Inferior parietal cortex (tissue), 1 donor: Measurements from ENCODE around the gene EYA4.
"Not testable (repeated sequence)": the region's sequence is repeated elsewhere in the genome, so short reads cannot be mapped to it uniquely, and the experiment has no call there.

Source experiments
- DNase-seq: peaks from one replicate; pipeline ENCODE4 v3.0.0-alpha.2; 2016; ENCODE audit errors: extremely low spot score

EYA4 gene

DNA sequence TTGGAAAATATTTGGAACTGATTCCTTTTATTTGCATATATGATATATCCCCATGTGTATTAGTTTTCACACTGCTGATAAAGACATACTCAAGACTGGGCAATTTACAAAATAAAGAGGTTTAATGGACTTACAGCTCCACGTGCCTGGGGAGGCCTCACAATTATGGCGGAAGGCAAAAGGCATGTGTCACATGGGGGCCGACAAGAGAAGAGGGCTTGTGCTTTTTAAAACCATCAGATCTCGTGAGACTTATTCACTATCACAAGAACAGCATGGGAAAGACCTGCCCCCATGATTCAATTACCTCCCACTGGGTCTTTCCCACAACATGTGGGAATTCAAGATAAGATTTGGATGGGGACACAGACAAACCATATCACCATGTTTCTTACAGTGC, 156.4 kb downstream of the EYA4 start:
- not testable (repeated sequence) for DNase-seq

DNA sequence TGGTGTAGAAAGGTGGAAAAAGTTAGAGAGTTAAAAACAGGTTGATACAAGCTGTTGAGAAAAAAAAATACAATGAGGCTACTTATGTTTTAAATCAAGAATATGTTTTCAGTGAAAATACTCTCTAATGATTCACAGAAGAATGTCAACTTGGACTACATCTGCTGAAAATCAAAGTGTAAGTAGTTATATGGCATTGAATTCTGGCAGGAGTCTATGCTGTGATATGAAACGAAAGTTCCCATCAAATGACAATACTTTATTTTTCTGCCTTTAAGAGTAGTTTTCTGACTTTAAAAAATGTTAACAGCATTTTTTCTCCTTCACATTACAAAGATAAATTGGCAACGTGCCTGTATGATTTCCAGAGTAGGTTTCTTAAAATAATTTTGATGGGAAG, 158.3 kb downstream of the EYA4 start:
- DNase-seq = no peak

DNA sequence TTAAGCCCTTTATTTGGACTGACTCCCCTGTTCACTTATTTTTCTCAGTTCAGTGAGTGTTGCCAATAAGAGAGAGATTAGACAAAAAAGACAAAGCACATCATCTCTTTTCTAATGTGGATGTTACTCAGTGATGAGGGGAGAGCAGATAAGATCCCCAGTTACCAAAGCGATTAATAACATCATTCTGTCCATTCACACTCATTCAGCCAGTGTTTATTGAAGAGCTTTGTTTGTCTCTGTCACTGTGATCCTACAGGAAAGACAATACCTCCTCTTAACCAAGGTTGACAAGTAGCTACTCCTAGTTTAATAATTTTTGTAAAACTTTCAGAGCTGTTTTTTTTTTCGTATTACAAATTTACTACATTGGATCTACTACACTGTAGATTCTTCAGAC, 163.0 kb downstream of the EYA4 start:
- DNase-seq = no peak

DNA sequence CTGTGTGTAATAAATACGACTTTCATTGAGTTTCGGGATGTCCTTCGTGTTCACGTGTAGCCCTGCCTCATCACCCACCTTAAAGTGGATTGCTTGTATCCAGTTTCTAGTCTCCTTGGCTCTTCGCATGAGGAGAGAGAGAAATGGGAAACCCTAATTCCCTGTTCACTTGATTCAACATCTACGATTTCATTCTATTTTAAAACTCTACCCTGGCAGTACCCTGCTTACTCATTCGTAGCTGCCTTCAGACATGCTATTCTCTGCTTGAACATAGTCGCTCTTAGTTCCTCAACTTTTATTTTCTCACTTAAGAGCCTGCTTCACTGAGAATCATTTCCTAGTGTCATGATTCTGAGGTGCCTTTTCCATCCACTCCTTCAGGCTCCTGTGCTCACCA, 163.6 kb downstream of the EYA4 start:
- no peak for DNase-seq

DNA sequence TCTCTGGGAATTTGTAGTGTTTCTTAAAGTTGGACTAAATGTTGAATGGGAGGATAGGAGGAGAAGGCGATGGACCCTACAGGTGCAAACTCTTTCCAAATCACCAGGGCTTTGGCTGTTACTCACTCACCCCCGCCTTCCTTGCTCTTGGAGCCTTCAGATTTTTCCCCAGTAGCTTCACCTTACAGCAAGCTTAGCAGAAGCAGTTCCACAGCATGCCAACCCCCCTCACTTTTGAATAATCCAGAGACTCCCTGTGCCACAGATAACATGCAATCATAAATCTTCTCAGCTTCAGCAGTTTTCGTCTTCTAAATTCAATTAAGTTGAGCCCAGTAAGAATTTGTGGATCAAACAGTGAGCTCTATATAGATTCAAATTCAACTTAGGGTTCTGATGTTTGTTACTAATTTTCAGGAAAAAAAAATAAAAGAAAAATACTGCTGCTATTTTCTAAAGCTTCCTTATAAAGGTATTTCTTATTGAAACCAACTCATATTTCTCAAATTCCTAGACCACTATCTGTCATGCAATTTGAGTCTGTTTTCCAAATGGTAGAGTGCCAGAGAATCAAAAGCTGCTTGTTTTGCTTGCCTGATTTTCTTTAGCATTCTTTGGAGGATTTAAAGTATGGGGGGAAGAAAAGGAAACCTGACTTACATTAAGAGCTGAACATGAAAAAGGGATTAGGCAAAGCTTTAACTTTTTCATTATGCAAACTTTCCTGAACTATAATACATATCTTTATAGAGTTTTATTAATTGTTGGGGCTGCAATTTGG, 166.4 kb downstream of the EYA4 start:
- no peak for DNase-seq

DNA sequence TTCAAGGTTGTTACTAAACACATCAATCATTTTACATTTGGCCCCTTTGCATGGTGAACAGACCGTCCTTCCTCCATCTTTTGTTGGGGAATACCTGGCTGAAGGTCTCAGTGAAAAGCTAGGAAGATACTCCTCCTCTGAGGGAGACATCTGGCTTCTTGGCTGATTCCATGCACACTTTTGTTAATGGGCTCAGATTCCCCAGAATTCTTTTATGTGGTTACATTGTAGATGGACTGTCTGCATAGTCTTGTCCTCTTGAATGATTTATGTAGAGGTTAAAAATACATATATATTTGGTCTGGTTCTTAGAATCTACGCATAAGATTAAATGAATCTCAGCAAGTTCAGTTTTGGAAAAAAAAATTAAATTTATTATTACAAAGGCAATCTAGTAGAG, 167.0 kb downstream of the EYA4 start:
- no peak for DNase-seq

DNA sequence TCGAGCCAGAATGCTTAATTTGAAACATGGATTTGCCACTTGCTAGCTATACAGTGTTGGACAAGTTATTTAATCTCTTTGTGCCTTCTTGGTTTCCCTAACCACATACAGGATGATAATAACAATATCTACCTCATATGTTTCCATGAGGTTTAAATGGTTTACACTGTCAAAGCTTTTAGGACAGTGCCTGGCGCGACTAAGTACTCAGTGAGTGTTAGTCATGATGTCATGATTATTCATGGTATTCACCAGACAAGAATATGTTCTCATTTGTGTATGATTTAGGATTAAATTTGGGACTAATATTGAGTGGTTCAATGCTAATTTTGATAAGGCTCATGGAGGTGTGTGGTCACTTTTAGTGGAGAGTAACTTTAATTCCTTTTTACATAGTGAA, 167.4 kb downstream of the EYA4 start:
- DNase-seq = no peak

DNA sequence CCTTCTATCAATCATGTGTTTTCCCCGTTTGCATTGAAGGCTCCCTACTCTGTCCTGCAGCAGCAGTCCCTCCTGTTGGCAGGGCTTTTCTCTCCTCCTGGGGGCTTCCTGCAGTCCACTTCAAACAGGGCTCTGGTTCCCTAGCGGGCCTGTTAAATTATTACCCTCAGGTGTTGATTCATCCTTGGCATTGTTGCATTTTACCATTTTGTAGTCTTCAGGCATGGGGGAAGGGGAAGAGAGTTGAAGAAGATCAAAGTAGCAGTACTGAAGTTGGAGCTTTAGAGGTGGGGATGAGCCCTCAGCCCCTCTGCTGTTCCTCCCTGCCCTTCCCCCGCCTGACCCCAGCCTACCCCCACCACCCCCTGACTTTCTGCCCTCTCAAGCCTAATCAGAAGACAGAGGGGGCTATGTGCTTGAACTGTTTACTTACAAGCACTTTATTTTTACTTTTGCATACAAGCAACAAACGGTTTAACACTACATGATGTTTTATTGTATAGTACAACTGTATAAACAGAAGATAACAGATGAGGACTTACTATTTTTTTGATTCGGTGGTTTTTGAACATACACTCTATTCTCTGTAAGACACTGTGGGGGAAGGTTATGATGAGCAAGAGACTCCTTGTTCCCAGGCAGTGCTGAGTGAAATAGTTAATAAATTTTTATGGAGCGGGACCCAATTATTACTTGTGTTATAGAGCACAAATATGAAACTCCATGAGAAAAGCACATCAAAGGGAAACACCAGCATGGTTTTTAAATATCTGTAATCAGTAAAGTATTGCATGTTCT, 169.7 kb downstream of the EYA4 start:
- DNase-seq = no peak

DNA sequence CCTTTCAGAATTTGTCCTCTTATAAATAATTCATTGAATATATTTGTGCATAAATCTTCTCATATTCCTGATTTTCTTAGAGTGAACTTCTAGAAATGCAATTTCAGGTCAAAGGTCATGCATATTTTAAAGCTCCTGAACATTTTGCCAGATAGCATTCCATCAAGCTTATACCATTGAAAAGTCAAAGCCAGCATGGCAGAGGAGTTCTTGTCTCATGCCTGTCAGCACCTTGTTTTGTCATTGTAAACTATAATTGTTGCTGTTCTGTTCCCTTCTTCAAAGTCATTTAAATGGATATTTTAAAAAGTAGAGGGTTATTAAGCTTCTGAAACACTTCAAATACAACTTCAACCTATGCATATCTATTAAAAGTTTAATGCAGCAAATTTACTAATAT, 170.6 kb downstream of the EYA4 start:
- no peak for DNase-seq

DNA sequence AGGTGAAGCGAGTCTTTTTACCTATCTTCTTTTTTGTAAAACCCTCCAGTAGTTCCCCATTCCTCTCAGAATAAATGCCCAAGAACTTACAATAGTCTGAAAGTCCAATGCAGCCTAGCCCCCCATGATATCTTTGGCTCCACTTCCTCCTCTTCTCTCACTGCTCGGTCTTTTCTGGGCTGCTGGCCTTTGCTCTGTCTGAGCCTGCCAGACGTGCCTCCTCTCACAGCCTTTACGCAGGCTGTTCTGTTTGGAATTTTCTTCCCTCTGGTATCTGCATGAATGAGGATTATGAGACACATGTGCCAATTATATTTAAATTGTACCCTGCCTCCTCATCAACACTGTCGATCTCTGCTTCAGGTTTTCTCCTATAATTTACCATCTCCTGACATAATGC, 174.1 kb downstream of the EYA4 start:
- DNase-seq = no peak

DNA sequence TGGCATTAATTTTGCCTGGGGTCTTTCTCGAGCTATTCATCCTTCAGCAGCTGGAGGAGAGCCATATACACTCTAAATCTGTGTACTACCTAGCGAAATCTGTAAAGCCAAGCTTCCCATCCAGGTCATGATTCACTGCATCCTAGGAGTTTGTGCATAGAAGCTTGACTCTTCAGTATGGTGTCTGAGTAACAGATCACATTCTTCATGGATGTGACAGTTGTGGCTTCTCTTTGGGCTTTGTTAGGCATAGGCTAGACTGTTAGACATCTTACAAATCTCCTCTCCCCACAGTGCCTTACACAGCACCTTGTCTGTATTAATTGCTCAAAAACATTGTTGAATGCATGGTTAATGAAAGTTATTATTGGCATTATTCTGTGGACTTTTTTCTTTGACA, 177.0 kb downstream of the EYA4 start:
- no peak for DNase-seq

DNA sequence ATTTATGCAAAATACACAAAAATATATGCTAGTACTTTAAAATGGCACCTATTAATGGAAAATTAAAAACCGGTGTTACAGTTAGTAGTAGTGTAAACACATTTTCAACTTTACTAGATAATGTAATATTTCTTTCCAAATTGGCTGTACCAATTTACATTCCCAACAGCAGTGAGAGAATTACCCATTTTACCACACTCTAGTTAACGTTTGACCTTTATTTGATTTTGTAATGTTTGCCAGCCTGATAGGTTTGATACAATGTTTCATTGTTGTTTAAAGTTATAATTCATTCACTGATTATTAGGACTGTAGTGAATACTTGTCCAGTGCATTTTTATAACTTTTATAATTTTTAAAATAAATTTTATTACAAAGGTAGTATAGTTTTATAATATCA, 182.1 kb downstream of the EYA4 start:
- no peak for DNase-seq

DNA sequence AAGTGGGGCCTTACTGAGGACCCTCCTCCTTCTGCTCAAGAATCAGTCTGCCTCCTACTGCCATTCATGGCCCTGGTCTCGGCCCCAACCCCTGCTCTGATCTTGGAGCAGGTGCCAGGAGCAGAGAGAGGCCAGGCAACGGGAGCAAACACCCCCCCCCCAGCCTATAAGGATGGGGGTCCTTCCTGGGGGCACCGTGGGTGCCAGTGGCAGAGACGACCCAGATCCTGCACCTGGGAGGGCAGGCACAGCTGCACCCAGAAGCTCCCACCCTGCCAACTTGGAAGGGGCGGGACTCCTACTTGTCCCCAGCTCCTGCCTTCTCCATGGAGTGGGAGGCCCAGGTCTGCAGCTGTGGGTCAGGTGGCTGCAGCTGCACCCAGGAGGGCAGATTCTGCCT, 183.2 kb downstream of the EYA4 start:
- no peak for DNase-seq

DNA sequence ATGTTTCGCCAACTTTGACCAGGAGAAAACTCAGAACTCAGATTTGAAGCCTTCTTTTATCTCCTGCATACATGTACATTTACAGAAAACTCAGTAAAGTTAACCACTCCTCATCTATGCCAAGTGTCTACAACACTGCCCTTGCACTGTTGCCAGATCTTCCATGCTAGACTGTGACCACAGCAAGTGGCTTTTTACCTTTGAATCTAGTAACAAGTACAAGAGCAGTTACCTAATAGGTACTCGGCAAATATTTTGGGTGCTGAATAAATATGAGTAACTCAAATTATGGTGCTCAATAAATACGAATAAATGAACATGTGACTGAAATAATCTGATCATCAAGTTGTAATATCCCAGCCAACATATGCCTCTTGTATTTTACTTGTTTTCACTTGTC, 184.9 kb downstream of the EYA4 start:
- DNase-seq = no peak

DNA sequence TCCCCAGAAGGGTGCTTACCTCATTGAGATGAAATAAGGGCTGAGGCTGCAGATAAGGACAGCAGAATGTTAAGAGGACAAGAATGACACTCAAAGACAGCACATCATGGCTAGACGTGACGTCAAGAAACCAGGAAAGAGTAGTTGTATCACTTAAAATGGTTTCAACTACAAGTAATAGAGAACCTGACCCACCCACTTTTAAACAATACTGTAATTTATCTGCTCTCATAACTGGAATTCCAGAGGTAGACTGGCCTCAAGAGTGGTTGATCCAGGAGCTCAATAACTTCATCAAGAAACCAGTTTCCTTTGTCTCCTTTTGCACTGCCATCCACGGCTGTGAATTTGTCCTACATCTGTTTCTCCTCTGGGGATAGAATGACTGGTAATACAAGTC, 187.1 kb downstream of the EYA4 start:
- no peak for DNase-seq

DNA sequence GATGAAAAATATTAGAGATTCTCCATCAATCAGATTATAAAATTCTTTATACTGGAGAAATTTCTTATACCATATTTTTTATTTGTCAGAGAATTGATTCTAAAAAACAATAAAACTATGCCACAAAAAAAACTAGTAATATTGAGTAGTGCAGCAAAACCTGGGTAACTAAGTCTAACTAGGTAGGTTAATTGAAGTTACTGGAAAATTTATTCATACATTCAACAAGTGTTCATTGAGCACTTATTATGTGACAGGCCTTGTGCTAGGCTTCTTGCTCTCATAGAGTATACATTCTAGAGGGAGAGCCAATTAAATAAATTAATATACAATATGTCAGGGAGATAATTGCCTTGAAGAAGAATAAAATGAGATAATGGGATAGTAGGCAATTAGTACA, 189.4 kb downstream of the EYA4 start:
- no peak for DNase-seq

DNA sequence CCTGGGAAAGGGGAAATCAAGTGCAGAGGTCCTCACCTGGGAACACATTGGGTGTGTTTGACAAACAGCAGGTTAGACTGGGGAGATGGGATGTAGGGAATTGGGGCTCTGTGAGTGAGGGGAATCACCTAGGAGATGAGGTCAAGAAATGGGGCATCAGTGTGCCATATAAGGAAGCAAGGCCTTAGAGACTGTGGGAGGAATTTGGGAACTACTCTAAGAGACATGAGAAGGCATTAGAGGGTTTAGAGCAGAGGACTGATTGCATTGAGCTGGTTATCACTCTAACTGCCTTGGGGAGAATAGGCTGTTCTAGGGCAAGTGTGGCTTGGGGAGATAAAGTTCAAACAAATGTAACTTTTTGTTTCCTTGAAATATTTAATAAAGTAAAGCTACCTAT, 189.9 kb downstream of the EYA4 start:
- DNase-seq = no peak

DNA sequence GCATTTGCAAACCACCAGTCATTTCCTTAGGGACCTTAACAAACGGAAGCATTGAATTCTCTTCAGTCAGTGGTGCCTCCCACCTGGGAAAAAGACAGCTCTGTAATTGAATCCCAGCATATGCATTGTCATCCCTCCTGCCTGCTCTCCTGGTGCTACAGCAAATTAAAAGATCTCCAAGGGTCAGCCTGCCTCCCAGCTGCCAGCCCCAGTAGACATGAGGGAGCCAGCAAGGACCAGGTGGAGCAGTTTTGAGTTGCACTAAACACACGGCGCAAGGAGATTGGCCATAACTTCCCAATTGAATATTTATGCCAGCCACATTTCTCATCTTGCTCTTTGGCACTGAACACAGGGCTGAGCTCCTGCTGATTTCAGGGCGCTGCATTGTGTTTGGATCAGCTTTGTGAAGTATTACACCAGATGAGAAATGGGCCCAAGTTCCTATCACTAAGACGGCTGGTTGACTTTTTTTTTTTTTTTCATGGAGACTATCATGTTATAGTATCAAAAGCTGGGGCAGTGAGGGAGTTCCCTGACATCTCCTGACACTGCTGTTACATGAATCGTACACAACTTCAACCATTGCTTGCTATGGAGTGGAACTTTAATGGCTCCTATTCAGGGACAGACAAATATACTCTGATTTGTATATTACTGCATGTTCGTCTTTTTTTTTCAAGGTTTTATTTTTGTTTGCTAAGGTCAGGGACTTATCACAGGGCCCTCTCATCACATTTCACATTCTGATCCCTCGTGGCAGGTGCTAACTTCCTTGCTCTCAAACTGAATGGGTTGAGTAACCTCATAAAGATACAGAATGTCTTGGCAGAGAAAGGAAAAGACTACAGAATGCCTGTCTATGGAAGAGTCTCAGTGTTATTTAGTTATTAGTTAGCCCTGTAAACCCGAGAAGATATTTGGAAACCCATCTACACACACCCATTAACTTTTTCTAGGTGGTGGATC, 191.1 kb downstream of the EYA4 start:
- DNase-seq = no peak

DNA sequence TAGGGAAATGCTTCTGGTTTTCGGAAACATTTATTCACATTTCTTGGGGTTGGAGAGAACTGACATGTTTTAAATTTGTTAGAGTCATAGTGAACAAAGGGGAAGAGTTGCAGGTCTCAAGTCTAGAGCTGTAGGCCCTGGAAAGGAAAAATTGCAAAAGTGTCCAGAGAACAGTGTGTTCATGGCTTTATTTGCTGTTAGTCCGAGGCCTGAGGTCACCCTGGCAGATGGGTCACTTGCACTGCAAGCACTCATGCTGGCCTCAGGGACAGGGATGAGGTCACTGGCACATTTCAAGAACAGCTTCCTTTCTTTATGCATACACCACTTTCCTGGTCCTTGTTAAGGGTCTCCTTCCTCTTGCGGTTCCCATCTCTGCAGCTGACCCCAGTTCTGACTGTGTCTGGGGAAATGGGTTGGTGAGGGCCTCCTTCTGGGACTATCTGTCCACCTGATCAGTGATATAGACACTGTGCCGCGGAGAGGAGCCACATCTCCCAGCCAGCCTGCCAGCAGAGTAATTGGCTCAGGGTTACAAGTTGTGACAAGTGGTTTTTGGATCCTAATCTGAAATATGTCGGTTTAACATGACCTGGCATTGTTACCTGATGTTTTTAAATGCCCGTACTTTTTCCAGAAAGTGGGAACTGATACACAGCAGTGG, 194.0 kb downstream of the EYA4 start:
- DNase-seq = no peak

DNA sequence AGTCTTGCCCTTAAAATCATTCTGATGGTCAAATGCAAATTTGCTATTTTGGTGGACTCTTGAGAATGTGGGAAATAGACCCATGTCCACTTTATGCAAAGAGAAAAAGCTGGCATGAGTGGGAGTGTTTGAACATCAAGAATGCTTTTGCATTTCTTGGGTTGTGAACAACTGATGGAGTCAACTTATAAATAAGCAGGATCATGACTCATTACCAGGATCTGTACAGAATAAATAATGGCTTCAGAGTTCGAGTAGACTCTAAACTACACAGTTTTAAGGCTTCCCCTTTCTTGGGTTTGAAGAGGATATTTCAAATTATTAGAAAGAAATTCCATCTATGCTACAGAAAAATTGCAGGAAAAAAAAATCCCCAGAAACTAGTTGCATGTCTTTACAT, 195.5 kb downstream of the EYA4 start:
- DNase-seq = no peak

DNA sequence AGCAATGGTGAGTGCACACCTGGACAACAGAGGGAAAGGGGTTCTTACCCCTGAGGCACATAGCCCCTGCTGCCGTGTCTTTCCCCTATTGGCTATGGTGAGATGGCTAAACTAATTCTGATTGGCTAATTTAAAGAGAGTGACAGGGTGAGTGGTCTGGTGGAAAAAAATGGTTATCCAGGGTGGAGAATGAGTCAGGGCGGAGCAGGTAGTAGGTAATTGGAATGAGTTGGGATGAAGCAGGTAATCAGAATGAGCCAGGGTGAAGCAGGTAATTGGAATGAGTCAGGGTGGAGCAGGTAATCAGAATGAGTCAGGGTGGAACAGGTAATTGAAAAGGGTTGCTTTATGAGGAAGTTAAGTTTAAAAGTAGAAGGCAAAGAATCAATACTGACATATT, 200.3 kb downstream of the EYA4 start:
- no peak for DNase-seq

DNA sequence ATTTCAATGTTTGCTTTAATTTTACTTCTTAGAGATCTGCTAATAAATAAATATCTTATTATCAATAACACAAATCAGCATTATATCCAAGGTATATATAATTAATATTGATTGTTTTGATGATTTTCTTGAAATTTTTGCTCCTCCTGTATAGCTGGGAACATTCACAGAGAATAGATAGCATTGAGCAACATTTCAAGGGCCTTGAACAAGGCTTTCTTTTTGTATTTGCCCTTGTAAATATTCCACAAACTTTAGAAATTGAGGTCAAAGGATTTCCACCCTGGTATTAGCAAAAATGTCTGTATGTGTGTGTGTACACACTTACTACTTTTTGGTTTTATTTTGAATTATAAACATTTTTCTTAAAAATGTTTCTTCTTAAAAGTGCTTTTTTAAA, 205.6 kb downstream of the EYA4 start:
- no peak for DNase-seq
